Adipose tissue (tissue), 3 donors: ENCODE results near the gene RPRML. TPM values are rescaled to one million over a fixed set of nuclear protein-coding genes. Genes with fewer than 3 reads are reported as not detected.

Source experiments
- polyA plus RNA-seq, 3 donors: library from polyadenylated mRNA; stranded (reverse); fragments of 200-250 nt; gene quantifications; one replicate each; pipeline ENCODE4 v1.2.3, GENCODE V29; 2013
- donor health status: healthy with polysubstance abuse.
- donor health status: Bipolar disorder and iron deficiency.
- donor health status: healthy.

Gene RPRML
- polyA plus RNA-seq, 3 donors, result 0.15 to 0.24 TPM; not detected in 1

Other genes starting within 250 kb of the RPRML start
- gene WNT3, start 160.6 kb downstream of the RPRML start, polyA plus RNA-seq, result 1 to 10 TPM in 1 of 3 donors, under 1 TPM in 2; 0.67 to 1.0 (median 0.71) TPM
- gene WNT9B, start 127.7 kb downstream of the RPRML start, polyA plus RNA-seq, result under 1 TPM in 2 of 3 donors, not detected in 1; 0.22 to 0.34 TPM
- gene GOSR2, start 56.1 kb downstream of the RPRML start, polyA plus RNA-seq, result 10 to 100 TPM; 18.0 to 30.1 (median 25.7) TPM
- gene CDC27, start 210.0 kb upstream of the RPRML start, polyA plus RNA-seq, result 10 to 100 TPM; 10.4 to 39.1 (median 34.1) TPM
- 10 to 100 TPM in 1 of 3 donors, 1 to 10 TPM in 1, under 1 TPM in 1; 0.22 to 12.8 (median 2.0) TPM for gene MYL4, start 230.1 kb upstream of the RPRML start, polyA plus RNA-seq